GM23248 (cell line): ENCODE measurements around the gene RPL39. TPM values are rescaled to one million over a fixed set of nuclear protein-coding genes. Genes with fewer than 3 reads are reported as not detected.
"Not testable (repeated sequence)": the region's sequence is repeated elsewhere in the genome, so short reads cannot be mapped to it uniquely, and the experiment has no call there.

Experiments
- DNase-seq: peaks from one replicate; pipeline ENCODE4 v3.0.0-alpha.2; 2015
- H2AFZ ChIP-seq: fragments of 200-600 bp; sonication (generic); 2 replicates; pipeline ENCODE4 v1.6.1; 2016; ENCODE audit warnings: antibody characterized with exemption
- H3F3A ChIP-seq: fragments of 200-600 bp; sonication (generic); 2 replicates; pipeline ENCODE4 v1.6.1; 2016; ENCODE audit warnings: mild to moderate bottlenecking, antibody characterized with exemption, mixed run types; ENCODE audit not compliant: insufficient read depth
- H3K27ac ChIP-seq: fragments of 200-600 bp; sonication (generic); 2 replicates; pipeline ENCODE4 v1.5.1; 2016; ENCODE audit warnings: mild to moderate bottlenecking
- H3K27me3 ChIP-seq: fragments of 200-600 bp; sonication (generic); replicated peaks from 2 replicates; pipeline ENCODE4 v1.6.1; 2016; ENCODE audit warnings: mild to moderate bottlenecking; ENCODE audit not compliant: insufficient read depth
- H3K36me3 ChIP-seq: fragments of 200-600 bp; sonication (generic); 2 replicates; pipeline ENCODE4 v1.6.1; 2016; ENCODE audit warnings: low read depth, mild to moderate bottlenecking
- H3K4me1 ChIP-seq: fragments of 200-600 bp; sonication (generic); 2 replicates; pipeline ENCODE4 v1.6.1; 2016; ENCODE audit warnings: mild to moderate bottlenecking; ENCODE audit not compliant: insufficient read depth
- H3K4me2 ChIP-seq: fragments of 200-600 bp; sonication (generic); one replicate; pipeline ENCODE4 v1.6.1; 2016; ENCODE audit warnings: mild to moderate bottlenecking; ENCODE audit not compliant: unreplicated experiment
- H3K4me3 ChIP-seq: fragments of 200-600 bp; sonication (generic); 2 replicates; pipeline ENCODE4 v1.5.1; 2016; ENCODE audit warnings: mild to moderate bottlenecking
- H3K79me2 ChIP-seq: fragments of 200-600 bp; sonication (generic); 2 replicates; pipeline ENCODE4 v1.6.1; 2016; ENCODE audit warnings: mild to moderate bottlenecking; ENCODE audit not compliant: insufficient read depth
- H3K9ac ChIP-seq: fragments of 200-600 bp; sonication (generic); 2 replicates; pipeline ENCODE4 v1.6.1; 2016; ENCODE audit warnings: mild to moderate bottlenecking
- H3K9me2 ChIP-seq: fragments of 200-600 bp; sonication (generic); 2 replicates; pipeline ENCODE4 v1.6.1; 2016; ENCODE audit warnings: mixed run types, mild to moderate bottlenecking, moderate library complexity; ENCODE audit not compliant: insufficient read depth
- H3K9me3 ChIP-seq: fragments of 200-600 bp; sonication (generic); one replicate; pipeline ENCODE4 v1.6.1; 2017; ENCODE audit warnings: low read depth
- H4K20me1 ChIP-seq: fragments of 200-600 bp; sonication (generic); 2 replicates; pipeline ENCODE4 v1.6.0; 2016; ENCODE audit not compliant: insufficient read depth
- EZH2 ChIP-seq: fragments of 200-600 bp; sonication (generic); IDR thresholded peaks from 2 replicates; pipeline ENCODE4 v1.6.1; 2018; ENCODE audit warnings: antibody characterized with exemption, mild to moderate bottlenecking; ENCODE audit not compliant: insufficient read depth, poor library complexity, severe bottlenecking
- EZH2phosphoT487 ChIP-seq: fragments of 200-600 bp; sonication (generic); IDR thresholded peaks from 2 replicates; pipeline ENCODE4 v1.6.1; 2018; ENCODE audit warnings: antibody characterized with exemption, moderate library complexity, mild to moderate bottlenecking, low read depth; ENCODE audit not compliant: insufficient read depth
- WGBS, 2 experiments: methylation state at CpG; one replicate each; pipeline ENCODE4 v1.1.6; 2015 to 2017; ENCODE audit warnings: low lambda C conversion rate in 2 of 2, low coverage in 1 of 2; ENCODE audit errors: missing lambda C conversion rate in 2 of 2; 5-methylcytosine and 5-hydroxymethylcytosine counted together
- in situ Hi-C: fragments of 300-500 bp; cut with MboI; formaldehyde crosslinking; loops from 2 replicates; pipeline ENCODE4 v1.15.0; 2020
- polyA plus RNA-seq: library from polyadenylated mRNA; unstranded; fragments of >200 nt; fragmentation: Nextera tagmentation; extraction: Ambion mirVana; gene quantifications from 2 replicates; pipeline ENCODE4 v1.2.1, GENCODE V29; 2016
- total RNA-seq: library from RNA; depleted of rRNA; stranded (reverse); fragments of >200 nt; shearing (Covaris generic); gene quantifications from 2 replicates; pipeline ENCODE4 v1.2.3, GENCODE V29; 2014

Gene RPL39
- total and polyA plus RNA-seq, 2 experiments from 2014 or later, result 1,060 to 3,406 TPM

DNA sequence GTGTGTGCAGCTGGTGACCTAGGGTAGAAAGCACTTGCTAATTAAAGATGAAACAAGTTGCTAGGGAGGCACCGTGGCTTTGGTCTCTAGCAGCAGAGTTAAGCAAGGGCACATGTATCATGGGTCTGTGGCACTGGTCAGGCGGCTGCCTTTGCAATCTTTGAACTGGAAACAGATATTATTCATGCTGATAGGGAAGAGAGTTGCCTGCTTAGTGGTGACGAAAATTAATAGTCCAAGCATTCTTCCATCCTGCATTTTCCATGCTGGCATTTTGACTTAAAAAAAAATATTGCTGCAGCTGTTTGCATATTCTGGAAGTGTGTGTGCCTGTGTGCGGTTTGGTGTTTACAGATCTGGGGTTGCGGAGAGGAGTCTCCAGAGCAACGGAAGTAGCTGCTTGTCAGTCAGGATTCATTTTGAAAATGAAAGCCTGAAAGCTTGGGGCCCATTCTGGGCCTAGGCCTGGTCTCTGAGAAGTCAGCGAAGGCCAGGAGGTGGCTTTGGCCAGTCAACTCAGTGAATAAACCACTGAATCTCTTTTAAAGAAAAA is 35.4 kb downstream of the RPL39 start:
- no peak for DNase-seq
- H3K27me3 ChIP-seq, result no peaks in the 10 kb centered on the region
- H3K36me3 ChIP-seq, result no peaks in the 10 kb centered on the region
- H3K4me1 ChIP-seq, result no peaks in the 10 kb centered on the region
- WGBS, 2 experiments, result 86 to 89% methylated on average over 4 to 7 of the region's 7 CpGs
- no peak overlapping the region for H3K9ac ChIP-seq
- no peak overlapping the region for H2AFZ ChIP-seq
- H3K4me2 ChIP-seq, result no peak overlapping the region
- H3K9me3 ChIP-seq, result no peaks in the 10 kb centered on the region
- no peaks in the 10 kb centered on the region for H3K79me2 ChIP-seq
- H3K9me2 ChIP-seq, result no peaks in the 10 kb centered on the region
- H3K27ac ChIP-seq, result no peak overlapping the region
- H3K4me3 ChIP-seq, result no peak overlapping the region
- no peaks in the 10 kb centered on the region for H3F3A ChIP-seq
- in situ Hi-C loops, result no loop called here
- no peak for TF ChIP-seq EZH2phosphoT487
- TF ChIP-seq EZH2, result no peak
- no peaks in the 10 kb centered on the region for H4K20me1 ChIP-seq

- no peaks in the 10 kb centered on the region for H4K20me1 ChIP-seq
- in situ Hi-C loops, result no loop called here
- H3K9ac ChIP-seq, result no peak overlapping the region
- H2AFZ ChIP-seq, result no peak overlapping the region
- WGBS, 2 experiments, result 50 to 53% methylated on average over 5 to 8 of the region's 8 CpGs
- no peaks in the 10 kb centered on the region for H3K4me1 ChIP-seq
- no peaks in the 10 kb centered on the region for H3K27me3 ChIP-seq
- TF ChIP-seq EZH2phosphoT487, result no peak
- TF ChIP-seq EZH2, result no peak
- H3K9me2 ChIP-seq, result no peaks in the 10 kb centered on the region
- no peaks in the 10 kb centered on the region for H3K36me3 ChIP-seq
- no peaks in the 10 kb centered on the region for H3F3A ChIP-seq
- no peak overlapping the region for H3K4me2 ChIP-seq
- H3K4me3 ChIP-seq, result no peak overlapping the region
- H3K9me3 ChIP-seq, result no peaks in the 10 kb centered on the region
- H3K27ac ChIP-seq, result no peak overlapping the region
- DNase-seq, result peak; percentile 59
- H3K79me2 ChIP-seq, result no peaks in the 10 kb centered on the region
Measured at GRCh38 chrX:119753639-119754257, 37.7 kb downstream of the RPL39 start.

- in situ Hi-C loops, result no loop called here
- Histone ChIP-seq H3K27me3 (no peaks in the 10 kb centered on the region), H3K4me1 (no peaks in the 10 kb centered on the region), H3K9me3 (no peaks in the 10 kb centered on the region), H3K27ac (no peak overlapping the region), H3K4me3 (no peak overlapping the region), H3K9ac (no peak overlapping the region), H2AFZ (no peak overlapping the region), H3K36me3 (no peaks in the 10 kb centered on the region), H3K9me2 (no peaks in the 10 kb centered on the region), H3F3A (no peaks in the 10 kb centered on the region), H4K20me1 (no peaks in the 10 kb centered on the region), H3K79me2 (no peaks in the 10 kb centered on the region), H3K4me2 (no peak overlapping the region)
- 98% methylated on average over 3 of the region's 3 CpGs for WGBS, 2 experiments
- TF ChIP-seq EZH2 (no peak), EZH2phosphoT487 (no peak)
- DNase-seq, result no peak
Measured at GRCh38 chrX:119753001-119753400, 38.4 kb downstream of the RPL39 start.

GRCh38 chrX:119750751-119751150 is 40.7 kb downstream of the RPL39 start:
- H3K27ac ChIP-seq, in situ Hi-C loops, H3K4me1 ChIP-seq, H3K9me3 ChIP-seq, H3K9ac ChIP-seq, H2AFZ ChIP-seq, DNase-seq, H3K36me3 ChIP-seq, H3F3A ChIP-seq, H3K4me2 ChIP-seq, H3K27me3 ChIP-seq, H3K79me2 ChIP-seq, H4K20me1 ChIP-seq, H3K9me2 ChIP-seq, H3K4me3 ChIP-seq: not testable (repeated sequence)
- WGBS, 2 experiments, result 93 to 100% methylated on average over 3 to 8 of the region's 27 CpGs

- H3K4me3 ChIP-seq, H3K9me2 ChIP-seq, H3K36me3 ChIP-seq, H3F3A ChIP-seq, H3K27ac ChIP-seq, H3K79me2 ChIP-seq, H2AFZ ChIP-seq, H3K4me1 ChIP-seq, H3K9ac ChIP-seq, H3K9me3 ChIP-seq, H3K27me3 ChIP-seq, DNase-seq, H3K4me2 ChIP-seq, in situ Hi-C loops, H4K20me1 ChIP-seq: not testable (repeated sequence)
- WGBS, 2 experiments, result 56 to 61% methylated on average over 9 of the region's 9 CpGs
Measured at GRCh38 chrX:119750131-119750530, 41.3 kb downstream of the RPL39 start.
